H1 (cell line): Measurements from ENCODE around the gene CACNB2. TPM values are rescaled to one million over a fixed set of nuclear protein-coding genes. Genes with fewer than 3 reads are reported as not detected.

Experiments used
- CHD1 ChIP-seq: IDR thresholded peaks from 2 replicates; pipeline ENCODE4 v1.6.1; 2012; ENCODE audit warnings: low read depth, low read length, improper control_type of control experiment
- CHD7 ChIP-seq: fragments of 300-600 bp; sonication (generic); IDR thresholded peaks from 2 replicates; pipeline ENCODE4 v1.7.1; 2012; ENCODE audit warnings: low read length, moderate library complexity, mild to moderate bottlenecking, inconsistent platforms; ENCODE audit not compliant: insufficient replicate concordance
- NANOG ChIP-seq: IDR thresholded peaks from 2 replicates; pipeline ENCODE4 v1.6.1; 2011; ENCODE audit warnings: low read length, low read depth, mild to moderate bottlenecking, inconsistent platforms; ENCODE audit not compliant: insufficient read depth, poor library complexity, severe bottlenecking
- POU5F1 ChIP-seq: IDR thresholded peaks from 2 replicates; pipeline ENCODE4 v1.6.1; 2011; ENCODE audit warnings: low read depth, mild to moderate bottlenecking, low read length, moderate library complexity
- RFX5 ChIP-seq: IDR thresholded peaks from 2 replicates; pipeline ENCODE4 v1.6.1; 2011; ENCODE audit warnings: low read depth, low read length, improper control_type of control experiment, borderline replicate concordance
- polyA plus RNA-seq, 7 experiments: library from polyadenylated mRNA; depleted of rRNA in 3 of 7; stranded (reverse) in 5 of 7; unstranded in 2 of 7; fragments of >200 nt in 5 of 7; fragments of 200-250 nt in 2 of 7; gene quantifications; 1 replicate in 5 of 7; 2 replicates in 1 of 7; 4 replicates in 1 of 7; pipeline versions ENCODE4 v1.2.1 to v1.2.3, GENCODE V29; 2011 to 2013; ENCODE audit warnings: missing spikeins in 2 of 7, mixed read lengths in 2 of 7
- total RNA-seq: library from RNA; stranded (reverse); fragmentation: NEBNext Ultra II Directional; extraction: Animal tissue kit (Norgen Biotek cat#: 25700); gene quantifications from 2 replicates; pipeline ENCODE4 v1.2.1, GENCODE V29; 2021

CACNB2 gene
- total and polyA plus RNA-seq, 2 of the 8 experiments (the other 6 are each of a cell fraction or from before 2014, with no cell fraction given) = 2.4 to 3.2 TPM

GRCh38 chr10:18549105-18549504 lies 408.9 kb downstream of the CACNB2 start (continued):
- TF ChIP-seq CHD7 (no peak), NANOG (no peak), CHD1 (no peak), POU5F1 (no peak), RFX5 (no peak)
- TF ChIP-seq, all 59 proteins: peak for 0
